ENCODE measurements around the gene BIRC6.
"Not testable (repeated sequence)": the region's sequence is repeated elsewhere in the genome, so short reads cannot be mapped to it uniquely, and the experiment has no call there.

The BIRC6 gene

GRCh38 chr2:32360416-32360815, 3.6 kb downstream of the BIRC6 start:
- Histone ChIP-seq H3K27me3 (ENCODE audit: low read depth) (no peaks in the 10 kb centered on the region), H3K4me1 (peaks cover 17% of the 10 kb centered on the region), H3K36me3 (replicated peaks) (peaks cover 15% of the 10 kb centered on the region), H3K4me3 (no peak overlapping the region), H3K9me3 (no peaks in the 10 kb centered on the region)
- in situ Hi-C loops (cut with MboI; ENCODE audit: low sequenced_read_pairs), result no loop called here
- DNase-seq (ENCODE audit: low spot score in 2 of 2), result no peak

- Histone ChIP-seq H3K36me3 (replicated peaks) (peaks cover 15% of the 10 kb centered on the region), H3K4me1 (peaks cover 11% of the 10 kb centered on the region)
- H3K4me3 ChIP-seq; H3K27me3 ChIP-seq (ENCODE audit: low read depth); in situ Hi-C loops (cut with MboI; ENCODE audit: low sequenced_read_pairs); DNase-seq (ENCODE audit: low spot score in 2 of 2); H3K9me3 ChIP-seq: not testable (repeated sequence)
Measured at GRCh38 chr2:32362997-32363396, 6.2 kb downstream of the BIRC6 start.

GRCh38 chr2:32363597-32363996, 6.8 kb downstream of the BIRC6 start:
- in situ Hi-C loops (cut with MboI; ENCODE audit: low sequenced_read_pairs), result no loop called here
- peaks cover 11% of the 10 kb centered on the region for H3K4me1 ChIP-seq
- H3K36me3 ChIP-seq (replicated peaks), result peaks cover 15% of the 10 kb centered on the region
- H3K27me3 ChIP-seq (ENCODE audit: low read depth), result no peaks in the 10 kb centered on the region
- H3K4me3 ChIP-seq, result no peak overlapping the region
- H3K9me3 ChIP-seq, result no peaks in the 10 kb centered on the region
- no peak for DNase-seq (ENCODE audit: low spot score in 2 of 2)

- H3K4me1 ChIP-seq; DNase-seq (ENCODE audit: low spot score in 2 of 2); H3K4me3 ChIP-seq; H3K27me3 ChIP-seq (ENCODE audit: low read depth); in situ Hi-C loops (cut with MboI; ENCODE audit: low sequenced_read_pairs); H3K9me3 ChIP-seq: not testable (repeated sequence)
- peaks cover 15% of the 10 kb centered on the region for H3K36me3 ChIP-seq (replicated peaks)
Measured at GRCh38 chr2:32364290-32364689, 7.5 kb downstream of the BIRC6 start.

GRCh38 chr2:32365679-32366078, 8.9 kb downstream of the BIRC6 start:
- peaks cover 13% of the 10 kb centered on the region for H3K36me3 ChIP-seq (replicated peaks)
- H3K4me3 ChIP-seq; DNase-seq (ENCODE audit: low spot score in 2 of 2); H3K9me3 ChIP-seq; H3K4me1 ChIP-seq; H3K27me3 ChIP-seq (ENCODE audit: low read depth); in situ Hi-C loops (cut with MboI; ENCODE audit: low sequenced_read_pairs): not testable (repeated sequence)

- H3K4me3 ChIP-seq, result no peak overlapping the region
- no peak for DNase-seq (ENCODE audit: low spot score in 2 of 2)
- H3K27me3 ChIP-seq (ENCODE audit: low read depth), result no peaks in the 10 kb centered on the region
- H3K36me3 ChIP-seq (replicated peaks), result peaks cover 4% of the 10 kb centered on the region
- in situ Hi-C loops (cut with MboI; ENCODE audit: low sequenced_read_pairs), result no loop called here
- H3K4me1 ChIP-seq, result peaks cover 4% of the 10 kb centered on the region
- no peaks in the 10 kb centered on the region for H3K9me3 ChIP-seq
Measured at GRCh38 chr2:32366595-32366994, 9.8 kb downstream of the BIRC6 start.

GRCh38 chr2:32369222-32369621, 12.4 kb downstream of the BIRC6 start:
- 0 out of 2 replicates have a peak, but pooled peaks cover 4% of the 10 kb centered on the region for H3K36me3 ChIP-seq (replicated peaks)
- no peak for DNase-seq (ENCODE audit: low spot score in 2 of 2)
- H3K4me3 ChIP-seq, result no peak overlapping the region
- H3K9me3 ChIP-seq, result no peaks in the 10 kb centered on the region
- no peaks in the 10 kb centered on the region; the same call in 1 of the 2 replicates for H3K4me1 ChIP-seq
- H3K27me3 ChIP-seq (ENCODE audit: low read depth), result no peaks in the 10 kb centered on the region
- in situ Hi-C loops (cut with MboI; ENCODE audit: low sequenced_read_pairs), result no loop called here

- H3K4me1 ChIP-seq; H3K9me3 ChIP-seq; in situ Hi-C loops (cut with MboI; ENCODE audit: low sequenced_read_pairs); H3K27me3 ChIP-seq (ENCODE audit: low read depth); H3K4me3 ChIP-seq; DNase-seq (ENCODE audit: low spot score in 2 of 2); H3K36me3 ChIP-seq (replicated peaks): not testable (repeated sequence)
Measured at GRCh38 chr2:32370942-32371341, 14.1 kb downstream of the BIRC6 start.

- Histone ChIP-seq H3K4me3 (no peak overlapping the region), H3K4me1 (no peaks in the 10 kb centered on the region), H3K36me3 (replicated peaks) (0 out of 2 replicates have a peak, but pooled peaks cover 4% of the 10 kb centered on the region), H3K9me3 (no peaks in the 10 kb centered on the region), H3K27me3 (ENCODE audit: low read depth) (no peaks in the 10 kb centered on the region)
- in situ Hi-C loops (cut with MboI; ENCODE audit: low sequenced_read_pairs), result no loop called here
- no peak for DNase-seq (ENCODE audit: low spot score in 2 of 2)
Measured at GRCh38 chr2:32372519-32373182, 15.8 kb downstream of the BIRC6 start.

GRCh38 chr2:32375228-32375892, 18.5 kb downstream of the BIRC6 start:
- Histone ChIP-seq H3K27me3 (ENCODE audit: low read depth) (no peaks in the 10 kb centered on the region), H3K4me1 (no peaks in the 10 kb centered on the region), H3K9me3 (no peaks in the 10 kb centered on the region), H3K36me3 (replicated peaks) (0 out of 2 replicates have a peak, but pooled peaks cover 4% of the 10 kb centered on the region), H3K4me3 (no peak overlapping the region)
- in situ Hi-C loops (cut with MboI; ENCODE audit: low sequenced_read_pairs), result no loop called here
- no peak for DNase-seq (ENCODE audit: low spot score in 2 of 2)

GRCh38 chr2:32376756-32377155, 19.9 kb downstream of the BIRC6 start:
- Histone ChIP-seq H3K4me3 (no peak overlapping the region), H3K27me3 (ENCODE audit: low read depth) (no peaks in the 10 kb centered on the region), H3K4me1 (no peaks in the 10 kb centered on the region), H3K9me3 (no peaks in the 10 kb centered on the region), H3K36me3 (replicated peaks) (peaks cover 8% of the 10 kb centered on the region; the same call in 1 of the 2 replicates)
- DNase-seq (ENCODE audit: low spot score in 2 of 2), result no peak
- in situ Hi-C loops (cut with MboI; ENCODE audit: low sequenced_read_pairs), result no loop called here

GRCh38 chr2:32377928-32378327, 21.1 kb downstream of the BIRC6 start:
- Histone ChIP-seq H3K4me3 (no peak overlapping the region), H3K9me3 (no peaks in the 10 kb centered on the region), H3K36me3 (replicated peaks) (peaks cover 17% of the 10 kb centered on the region), H3K27me3 (ENCODE audit: low read depth) (no peaks in the 10 kb centered on the region), H3K4me1 (no peaks in the 10 kb centered on the region)
- no peak for DNase-seq (ENCODE audit: low spot score in 2 of 2)
- in situ Hi-C loops (cut with MboI; ENCODE audit: low sequenced_read_pairs), result no loop called here

GRCh38 chr2:32379352-32379751, 22.5 kb downstream of the BIRC6 start:
- H3K36me3 ChIP-seq (replicated peaks), result peaks cover 21% of the 10 kb centered on the region
- no peaks in the 10 kb centered on the region for H3K27me3 ChIP-seq (ENCODE audit: low read depth)
- in situ Hi-C loops (cut with MboI; ENCODE audit: low sequenced_read_pairs), result no loop called here
- no peaks in the 10 kb centered on the region for H3K9me3 ChIP-seq
- DNase-seq (ENCODE audit: low spot score in 2 of 2), result no peak
- no peaks in the 10 kb centered on the region for H3K4me1 ChIP-seq
- no peak overlapping the region for H3K4me3 ChIP-seq

GRCh38 chr2:32383858-32384257, 27.0 kb downstream of the BIRC6 start:
- H3K36me3 ChIP-seq (replicated peaks), result peaks cover 32% of the 10 kb centered on the region
- H3K27me3 ChIP-seq (ENCODE audit: low read depth), result no peaks in the 10 kb centered on the region
- in situ Hi-C loops (cut with MboI; ENCODE audit: low sequenced_read_pairs), result no loop called here
- no peaks in the 10 kb centered on the region for H3K4me1 ChIP-seq
- DNase-seq (ENCODE audit: low spot score in 2 of 2), result no peak
- H3K9me3 ChIP-seq, result no peaks in the 10 kb centered on the region
- no peak overlapping the region for H3K4me3 ChIP-seq
